ENCODE measurements around the gene THOP1. TPM values are rescaled to one million over a fixed set of nuclear protein-coding genes. Genes with fewer than 3 reads are reported as not detected.

The THOP1 gene
- total RNA-seq, 1 experiment from 2014 or later: 221 TPM

GRCh38 chr19:2807379-2808128, 22.3 kb downstream of the THOP1 start:
- TF ChIP-seq CTCF (conservative IDR thresholded peaks at IDR 0.05; ENCODE audit: low read depth, low read length): no peak
- no peak for TF ChIP-seq EZH2 (IDR thresholded peaks at IDR 0.05; ENCODE audit: low read length, unreplicated experiment)
- no peak for TF ChIP-seq EZH2phosphoT487 (IDR thresholded peaks at IDR 0.05; ENCODE audit: borderline replicate concordance, low read length)
- ATAC-seq (no peak), DNase-seq (no peak)
- no peaks in the 10 kb centered on the region for H3K79me2 ChIP-seq (ENCODE audit: low read length)
- H3K4me3 ChIP-seq (ENCODE audit: low read length): no peak overlapping the region
- no peak overlapping the region for H2AFZ ChIP-seq (ENCODE audit: low read length)
- no peaks in the 10 kb centered on the region for H3K9me3 ChIP-seq (ENCODE audit: low read length)
- no peaks in the 10 kb centered on the region for H3K4me1 ChIP-seq (ENCODE audit: insufficient read depth, low read length)
- no peaks in the 10 kb centered on the region for H4K20me1 ChIP-seq (ENCODE audit: low read length)
- H3K27ac ChIP-seq (ENCODE audit: low read length): no peak overlapping the region
- H3K27me3 ChIP-seq (ENCODE audit: low read length): no peaks in the 10 kb centered on the region
- no peaks in the 10 kb centered on the region for H3F3A ChIP-seq (ENCODE audit: low read length, unreplicated experiment)
- POLR2A ChIA-PET (ENCODE audit: unreplicated experiment): no interaction called here
- H3K9ac ChIP-seq (ENCODE audit: low read length): no peak overlapping the region
- no TSS peak for BruUV-seq (replicated peaks)
- H3K4me2 ChIP-seq (ENCODE audit: low read length): no peak overlapping the region
- no peaks in the 10 kb centered on the region; the same call in 1 of the 2 replicates for H3K36me3 ChIP-seq (ENCODE audit: low read depth, low read length)
- CTCF ChIA-PET: no interaction called here
- no peaks in the 10 kb centered on the region for H3K9me2 ChIP-seq (replicated peaks; ENCODE audit: low read length)
- intact Hi-C loops (cut with micrococcal nuclease): no loop called here

- Histone ChIP-seq H3K9me3 (ENCODE audit: low read length) (no peaks in the 10 kb centered on the region), H3K79me2 (ENCODE audit: low read length) (no peaks in the 10 kb centered on the region), H3K9me2 (replicated peaks; ENCODE audit: low read length) (no peaks in the 10 kb centered on the region), H3K27me3 (ENCODE audit: low read length) (no peaks in the 10 kb centered on the region), H3K27ac (ENCODE audit: low read length) (no peak overlapping the region), H3K36me3 (ENCODE audit: low read depth, low read length) (no peaks in the 10 kb centered on the region), H3K4me3 (ENCODE audit: low read length) (no peak overlapping the region), H2AFZ (ENCODE audit: low read length) (no peak overlapping the region), H3F3A (ENCODE audit: low read length, unreplicated experiment) (no peaks in the 10 kb centered on the region), H3K9ac (ENCODE audit: low read length) (no peak overlapping the region), H3K4me1 (ENCODE audit: insufficient read depth, low read length) (no peaks in the 10 kb centered on the region), H4K20me1 (ENCODE audit: low read length) (no peaks in the 10 kb centered on the region), H3K4me2 (ENCODE audit: low read length) (no peak overlapping the region)
- ATAC-seq: no peak
- POLR2A ChIA-PET (ENCODE audit: unreplicated experiment): no interaction called here
- CTCF ChIA-PET: no interaction called here
- TF ChIP-seq EZH2 (IDR thresholded peaks at IDR 0.05; ENCODE audit: low read length, unreplicated experiment) (no peak), EZH2phosphoT487 (IDR thresholded peaks at IDR 0.05; ENCODE audit: borderline replicate concordance, low read length) (no peak)
- DNase-seq: no peak
- no TSS peak for BruUV-seq (replicated peaks)
- intact Hi-C loops (cut with micrococcal nuclease): no loop called here
Observed at GRCh38 chr19:2808129-2808941, 23.0 kb downstream of the THOP1 start.

- Histone ChIP-seq H3K9ac (ENCODE audit: low read length) (no peak overlapping the region), H3K4me3 (ENCODE audit: low read length) (no peak overlapping the region), H3F3A (ENCODE audit: low read length, unreplicated experiment) (no peaks in the 10 kb centered on the region), H3K79me2 (ENCODE audit: low read length) (no peaks in the 10 kb centered on the region), H3K4me1 (ENCODE audit: insufficient read depth, low read length) (no peaks in the 10 kb centered on the region), H3K9me3 (ENCODE audit: low read length) (no peaks in the 10 kb centered on the region), H3K27me3 (ENCODE audit: low read length) (no peaks in the 10 kb centered on the region), H3K36me3 (ENCODE audit: low read depth, low read length) (no peaks in the 10 kb centered on the region), H2AFZ (ENCODE audit: low read length) (no peak overlapping the region), H3K4me2 (ENCODE audit: low read length) (no peak overlapping the region), H3K27ac (ENCODE audit: low read length) (no peak overlapping the region), H3K9me2 (replicated peaks; ENCODE audit: low read length) (no peaks in the 10 kb centered on the region), H4K20me1 (ENCODE audit: low read length) (no peaks in the 10 kb centered on the region)
- ATAC-seq (no peak), DNase-seq (no peak)
- TF ChIP-seq EZH2phosphoT487 (IDR thresholded peaks at IDR 0.05; ENCODE audit: borderline replicate concordance, low read length): no peak
- no peak for TF ChIP-seq EZH2 (IDR thresholded peaks at IDR 0.05; ENCODE audit: low read length, unreplicated experiment)
- no peak for TF ChIP-seq CTCF (conservative IDR thresholded peaks at IDR 0.05; ENCODE audit: low read depth, low read length)
- no TSS peak for BruUV-seq (replicated peaks)
- CTCF ChIA-PET: no interaction called here
- POLR2A ChIA-PET (ENCODE audit: unreplicated experiment): no interaction called here
- intact Hi-C loops (cut with micrococcal nuclease): no loop called here
Observed at GRCh38 chr19:2809387-2810140, 24.3 kb downstream of the THOP1 start.
